NCI-H2196 (cell line): ENCODE data around the gene TNKS1BP1.
A peak's percentile ranks its signal among the peaks of the same experiment; 100 is the strongest.
"Not testable (repeated sequence)": the region's sequence is repeated elsewhere in the genome, so short reads cannot be mapped to it uniquely, and the experiment has no call there.

ENCODE experiments used
- DNase-seq: peaks from one replicate; lab custom pipeline; 2025; ENCODE audit not compliant: unreplicated experiment; lab: John Stamatoyannopoulos, UW

Gene TNKS1BP1

DNA sequence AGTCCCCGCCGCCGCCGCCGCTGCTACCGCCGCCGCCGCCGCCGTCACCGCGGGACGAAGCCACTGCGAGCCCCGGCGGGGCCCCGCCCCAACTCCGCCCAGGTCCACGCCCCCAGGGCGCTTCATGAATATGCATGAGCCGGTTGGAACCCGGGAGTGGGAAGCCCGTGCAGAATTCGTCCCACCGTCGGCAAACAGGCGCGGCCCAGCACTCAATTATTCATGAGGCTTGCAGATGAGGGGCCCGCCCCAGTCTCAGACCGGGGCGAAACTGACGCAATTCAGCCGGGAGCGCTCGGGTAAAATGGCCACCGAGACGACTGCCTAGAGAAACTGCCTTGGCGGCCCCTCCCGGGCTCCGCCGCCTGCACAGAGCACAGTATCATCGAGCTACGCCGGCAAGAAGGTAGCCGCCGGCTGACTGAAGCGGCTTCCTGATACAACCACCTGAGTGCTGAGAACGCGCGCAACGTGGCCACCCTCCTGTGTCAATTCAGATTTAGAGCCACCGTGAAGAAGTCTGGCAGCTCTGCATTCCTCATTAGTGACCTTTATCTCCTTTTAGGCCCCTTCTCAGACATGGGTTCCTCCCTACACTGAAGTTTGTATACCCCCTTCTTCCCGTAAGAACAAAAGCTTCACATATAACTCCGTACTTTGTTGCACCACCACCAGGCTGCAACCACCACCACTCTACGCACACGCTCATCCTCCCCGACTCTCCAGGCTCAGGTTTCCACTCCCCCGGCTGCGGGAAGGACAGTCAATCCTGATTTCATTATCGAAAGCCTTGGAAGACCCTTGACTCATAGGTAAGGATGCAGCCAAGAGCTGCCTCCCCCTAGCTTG is at the start of gene TNKS1BP1:
Gene TNKS1BP1, minus strand, starts transcription at position 67 of the 849 bp plus-strand sequence. CDS start 3,067 bp downstream, outside the sequence.
- peak; percentile 95 for DNase-seq

- DNase-seq, result no peak
These were observed 48.4 kb upstream of the TNKS1BP1 start for GRCh38 chr11:57373146-57373545.

GRCh38 chr11:57370941-57371340 is 46.2 kb upstream of the TNKS1BP1 start:
- DNase-seq, result no peak

GRCh38 chr11:57370251-57370650 is 45.5 kb upstream of the TNKS1BP1 start:
- no peak for DNase-seq

- no peak for DNase-seq
These were observed 44.1 kb upstream of the TNKS1BP1 start for GRCh38 chr11:57368845-57369232.

DNA sequence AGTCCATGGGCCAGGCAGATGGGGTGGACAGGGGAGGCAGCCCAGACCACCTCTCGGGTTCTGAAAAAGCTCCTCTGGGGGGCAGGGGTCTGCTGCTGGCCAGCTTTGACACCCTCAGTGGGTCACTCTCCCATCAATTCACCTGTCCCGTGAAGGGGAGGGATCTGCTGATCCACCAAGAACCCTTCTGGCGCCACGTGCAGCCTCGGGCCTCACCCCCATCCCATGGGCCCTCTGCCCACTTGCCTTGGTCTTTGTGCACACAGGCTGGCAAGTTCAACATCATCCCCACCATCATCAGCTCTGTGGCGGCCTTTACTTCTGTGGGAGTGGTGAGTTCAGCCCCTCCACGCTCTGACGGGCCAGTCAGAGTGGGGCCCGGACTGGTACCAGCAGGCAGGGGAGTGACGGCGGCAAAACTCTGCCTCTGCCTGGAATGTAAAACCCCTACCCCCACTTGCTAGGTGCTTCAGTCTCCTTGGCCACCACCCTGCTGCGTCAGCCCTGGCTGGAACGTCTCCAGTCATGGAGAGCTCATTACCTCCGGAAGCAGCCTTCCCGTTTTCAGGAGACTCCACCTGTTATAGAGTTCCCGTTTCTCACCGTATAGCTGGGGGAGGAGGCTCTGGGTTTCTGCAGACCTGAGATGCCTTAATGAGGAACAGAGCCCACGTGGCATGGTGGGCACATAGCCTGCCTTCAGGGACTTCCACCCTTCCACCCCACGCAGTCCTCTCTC is 43.5 kb upstream of the TNKS1BP1 start:
- peak; percentile 53 for DNase-seq

- DNase-seq, result no peak
These were observed 40.3 kb upstream of the TNKS1BP1 start for GRCh38 chr11:57364851-57365660.

GRCh38 chr11:57363131-57364080 is 38.7 kb upstream of the TNKS1BP1 start:
- no peak for DNase-seq

DNA sequence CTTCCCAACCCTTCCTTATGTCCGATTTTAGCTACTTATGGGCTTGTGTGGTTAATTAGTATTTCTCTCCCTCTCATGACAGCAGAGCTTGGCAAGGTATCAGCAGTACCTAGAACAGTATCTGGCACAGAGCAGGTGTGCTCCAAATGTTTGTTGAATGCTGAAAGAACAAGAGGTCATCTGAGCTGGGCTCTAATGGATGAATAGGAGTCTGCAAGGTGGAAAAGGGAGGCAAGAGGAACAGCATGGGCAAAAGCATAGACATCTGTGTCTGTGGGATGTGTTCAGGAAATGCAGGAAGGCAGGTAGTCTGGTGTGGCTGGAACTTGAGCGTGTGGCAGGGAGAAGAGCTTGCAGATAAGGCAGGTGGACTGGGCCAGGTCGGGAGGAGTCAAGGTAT is 37.2 kb upstream of the TNKS1BP1 start:
- no peak for DNase-seq

GRCh38 chr11:57361420-57361819 is 36.7 kb upstream of the TNKS1BP1 start:
- DNase-seq, result not testable (repeated sequence)

DNA sequence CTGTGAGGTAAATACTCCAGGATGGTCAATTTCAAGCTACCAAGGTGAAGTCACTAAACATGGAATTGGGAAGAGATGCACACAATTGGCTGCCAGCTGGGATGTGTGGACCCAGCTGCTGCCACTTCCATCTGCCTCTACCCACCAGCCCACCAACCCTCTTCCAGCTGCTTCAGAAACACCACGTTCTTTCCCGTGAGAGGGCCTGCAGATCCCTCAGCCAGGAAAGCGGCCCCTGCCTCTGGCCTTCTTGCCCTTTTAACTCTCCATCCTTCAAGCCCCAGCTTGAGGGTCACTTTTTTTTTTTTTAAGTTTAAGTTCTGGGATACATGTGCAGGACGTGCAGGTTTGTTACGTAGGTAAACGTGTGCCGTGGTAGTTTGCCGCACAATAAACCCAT is 36.2 kb upstream of the TNKS1BP1 start:
- no peak for DNase-seq

DNA sequence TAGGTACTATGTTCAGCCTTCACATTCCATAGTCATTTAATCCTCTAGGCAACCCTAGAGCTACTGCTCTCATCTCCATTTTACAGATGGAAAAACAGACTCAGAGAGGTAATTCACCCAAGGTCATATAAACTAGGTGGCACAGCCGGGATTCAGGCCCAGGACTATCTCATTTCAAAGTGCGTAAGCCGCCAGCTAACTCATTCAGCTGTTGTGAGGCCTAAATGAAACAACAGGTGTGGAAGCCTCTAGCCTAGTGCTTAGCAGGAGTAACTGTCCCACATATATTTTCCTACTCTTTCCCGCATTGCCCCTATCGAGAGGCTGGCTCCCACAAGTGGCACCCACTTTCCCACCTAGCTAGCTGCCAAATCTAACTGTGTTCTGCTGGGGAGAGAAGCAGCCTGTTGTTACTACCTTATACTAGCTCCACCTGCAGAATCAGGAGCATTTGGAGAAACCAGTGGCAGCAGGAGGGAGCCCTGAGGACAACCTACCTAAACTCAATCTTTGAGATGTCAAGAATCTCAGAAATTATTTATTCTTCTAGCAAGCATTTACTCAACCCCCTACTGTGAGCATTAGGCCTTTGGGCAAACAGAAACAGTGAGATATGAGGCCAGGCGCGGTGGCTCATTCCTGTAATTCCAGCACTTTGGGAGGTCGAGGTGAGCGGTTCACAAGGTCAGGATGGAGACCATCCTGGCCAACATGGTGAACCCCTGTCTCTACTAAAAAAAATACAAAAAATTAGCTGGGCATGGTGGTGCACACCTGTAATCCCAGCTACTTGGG is 35.3 kb upstream of the TNKS1BP1 start:
- DNase-seq, result no peak

DNA sequence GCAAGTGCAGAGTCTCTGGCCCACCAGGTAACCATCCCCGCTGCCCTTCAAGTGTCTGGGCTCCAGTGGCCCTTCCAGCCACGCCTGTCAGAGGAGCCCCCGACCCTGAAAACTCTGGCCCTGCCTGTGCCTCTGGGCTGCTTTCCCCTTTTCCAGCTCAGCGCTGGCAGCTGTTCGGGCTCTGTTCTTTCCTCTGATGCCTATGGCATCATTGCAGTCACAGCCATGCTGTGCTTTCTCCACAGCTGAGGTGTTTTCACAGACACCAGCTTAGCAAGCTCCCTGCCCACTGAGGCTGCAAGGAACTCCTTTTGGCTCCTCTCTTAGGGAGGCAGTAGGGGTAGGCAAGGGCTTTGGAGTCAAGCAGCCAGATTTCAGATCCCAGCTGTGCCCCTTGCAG is 34.6 kb upstream of the TNKS1BP1 start:
- no peak for DNase-seq

GRCh38 chr11:57358991-57359390 is 34.2 kb upstream of the TNKS1BP1 start:
- DNase-seq, result no peak

- no peak for DNase-seq
These were observed 33.8 kb upstream of the TNKS1BP1 start for GRCh38 chr11:57358543-57358961.

- no peak for DNase-seq
These were observed 33.1 kb upstream of the TNKS1BP1 start for GRCh38 chr11:57357856-57358255.

- DNase-seq, result no peak
These were observed 32.6 kb upstream of the TNKS1BP1 start for GRCh38 chr11:57357310-57357709.

DNA sequence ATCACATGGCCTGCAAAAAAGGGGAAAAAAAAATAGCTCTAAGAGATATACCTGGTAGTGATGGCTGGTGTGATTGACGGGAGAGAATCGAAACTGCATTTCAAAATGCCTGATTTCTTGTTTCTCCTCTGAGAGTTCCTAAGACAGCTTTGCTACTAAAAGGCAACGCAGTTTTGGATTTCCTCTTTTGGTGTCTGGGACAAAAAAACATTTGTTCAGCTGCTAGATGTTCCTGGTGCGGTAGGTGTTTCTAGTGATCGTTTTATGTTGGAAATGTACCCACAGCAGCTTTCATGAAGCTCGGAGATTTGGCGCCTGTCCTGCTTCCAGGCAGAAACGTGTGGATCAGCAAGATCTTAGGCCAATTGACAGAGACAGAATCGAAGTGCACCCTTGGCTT is 31.5 kb upstream of the TNKS1BP1 start:
- DNase-seq, result no peak

GRCh38 chr11:57354699-57355098 is 29.9 kb upstream of the TNKS1BP1 start:
- DNase-seq, result no peak
